ENCODE data around the gene LGALS7. TPM values are rescaled to one million over a fixed set of nuclear protein-coding genes. Genes with fewer than 3 reads are reported as not detected.
"Not testable (repeated sequence)": the region's sequence is repeated elsewhere in the genome, so short reads cannot be mapped to it uniquely, and the experiment has no call there.

LGALS7 gene
- total and polyA plus RNA-seq, 2 experiments from 2014 or later, result not detected

- Histone ChIP-seq H3K4me2 (ENCODE audit: unreplicated experiment) (no peak overlapping the region), H3K4me3 (no peak overlapping the region), H3K36me3 (ENCODE audit: low read depth) (no peaks in the 10 kb centered on the region), H3K27ac (no peak overlapping the region), H3K27me3 (replicated peaks; ENCODE audit: insufficient read depth) (peaks cover 16% of the 10 kb centered on the region; the same call in 1 of the 2 replicates), H4K20me1 (ENCODE audit: insufficient read depth) (no peaks in the 10 kb centered on the region), H2AFZ (no peak overlapping the region), H3K9ac (no peak overlapping the region), H3K79me2 (ENCODE audit: insufficient read depth) (no peaks in the 10 kb centered on the region), H3K9me3 (ENCODE audit: low read depth) (no peaks in the 10 kb centered on the region), H3K9me2 (ENCODE audit: insufficient read depth) (no peaks in the 10 kb centered on the region), H3F3A (ENCODE audit: insufficient read depth) (no peaks in the 10 kb centered on the region), H3K4me1 (ENCODE audit: insufficient read depth) (no peaks in the 10 kb centered on the region)
- in situ Hi-C loops (cut with MboI), result no loop called here
- TF ChIP-seq EZH2phosphoT487 (IDR thresholded peaks at IDR 0.05; ENCODE audit: insufficient read depth, low read depth) (no peak), EZH2 (IDR thresholded peaks at IDR 0.05; ENCODE audit: insufficient read depth, poor library complexity, severe bottlenecking) (no peak)
- DNase-seq, result no peak
- WGBS, 2 experiments (ENCODE audit: low coverage in 1 of 2, low lambda C conversion rate in 2 of 2, missing lambda C conversion rate in 2 of 2), result 51 to 53% methylated on average over 3 of the region's 3 CpGs
These were observed 10.9 kb upstream of the LGALS7 start for GRCh38 chr19:38784224-38784623.

- in situ Hi-C loops (cut with MboI), result not testable (repeated sequence)
These were observed 8.9 kb upstream of the LGALS7 start for GRCh38 chr19:38782212-38782611.

GRCh38 chr19:38781058-38781457 lies 7.7 kb upstream of the LGALS7 start:
- Histone ChIP-seq H3K27ac (no peak overlapping the region), H3K27me3 (replicated peaks; ENCODE audit: insufficient read depth) (peaks cover 17% of the 10 kb centered on the region; the same call in 1 of the 2 replicates), H4K20me1 (ENCODE audit: insufficient read depth) (no peaks in the 10 kb centered on the region), H3K4me1 (ENCODE audit: insufficient read depth) (no peaks in the 10 kb centered on the region), H3K4me2 (ENCODE audit: unreplicated experiment) (no peak overlapping the region), H3F3A (ENCODE audit: insufficient read depth) (no peaks in the 10 kb centered on the region), H3K9me3 (ENCODE audit: low read depth) (no peaks in the 10 kb centered on the region), H3K9me2 (ENCODE audit: insufficient read depth) (no peaks in the 10 kb centered on the region), H2AFZ (no peak overlapping the region), H3K79me2 (ENCODE audit: insufficient read depth) (no peaks in the 10 kb centered on the region), H3K9ac (no peak overlapping the region), H3K4me3 (no peak overlapping the region), H3K36me3 (ENCODE audit: low read depth) (no peaks in the 10 kb centered on the region)
- TF ChIP-seq EZH2phosphoT487 (IDR thresholded peaks at IDR 0.05; ENCODE audit: insufficient read depth, low read depth), result no peak
- no peak for TF ChIP-seq EZH2 (IDR thresholded peaks at IDR 0.05; ENCODE audit: insufficient read depth, poor library complexity, severe bottlenecking)
- in situ Hi-C loops (cut with MboI), result no loop called here
- DNase-seq, result no peak
- WGBS, 2 experiments (ENCODE audit: low coverage in 1 of 2, low lambda C conversion rate in 2 of 2, missing lambda C conversion rate in 2 of 2), result 62 to 63% methylated on average over 7 of the region's 7 CpGs

More at GRCh38 chr19:38782212-38782611, 8.9 kb upstream of the LGALS7 start:
- H3K4me2 ChIP-seq (ENCODE audit: unreplicated experiment); H3F3A ChIP-seq (ENCODE audit: insufficient read depth); H2AFZ ChIP-seq; H3K4me1 ChIP-seq (ENCODE audit: insufficient read depth); H3K9me2 ChIP-seq (ENCODE audit: insufficient read depth); H3K27ac ChIP-seq; H3K9ac ChIP-seq; H3K9me3 ChIP-seq (ENCODE audit: low read depth); H3K4me3 ChIP-seq; DNase-seq; H3K36me3 ChIP-seq (ENCODE audit: low read depth); H3K79me2 ChIP-seq (ENCODE audit: insufficient read depth); H4K20me1 ChIP-seq (ENCODE audit: insufficient read depth): not testable (repeated sequence)
- H3K27me3 ChIP-seq (replicated peaks; ENCODE audit: insufficient read depth), result peaks cover 17% of the 10 kb centered on the region; the same call in 1 of the 2 replicates
- 86 to 91% methylated on average over 13 of the region's 13 CpGs for WGBS, 2 experiments (ENCODE audit: low coverage in 1 of 2, low lambda C conversion rate in 2 of 2, missing lambda C conversion rate in 2 of 2)

GRCh38 chr19:38780443-38780842 lies 7.1 kb upstream of the LGALS7 start:
- 58 to 65% methylated on average over 7 of the region's 7 CpGs for WGBS, 2 experiments (ENCODE audit: low coverage in 1 of 2, low lambda C conversion rate in 2 of 2, missing lambda C conversion rate in 2 of 2)
- peaks cover 17% of the 10 kb centered on the region; the same call in 1 of the 2 replicates for H3K27me3 ChIP-seq (replicated peaks; ENCODE audit: insufficient read depth)

GRCh38 chr19:38778733-38779132 lies 5.4 kb upstream of the LGALS7 start:
- Histone ChIP-seq H3K9me3 (ENCODE audit: low read depth) (no peaks in the 10 kb centered on the region), H3K4me1 (ENCODE audit: insufficient read depth) (no peaks in the 10 kb centered on the region), H3F3A (ENCODE audit: insufficient read depth) (no peaks in the 10 kb centered on the region), H3K36me3 (ENCODE audit: low read depth) (no peaks in the 10 kb centered on the region), H2AFZ (no peak overlapping the region), H3K9ac (no peak overlapping the region), H3K4me2 (ENCODE audit: unreplicated experiment) (no peak overlapping the region), H3K4me3 (no peak overlapping the region), H3K9me2 (ENCODE audit: insufficient read depth) (no peaks in the 10 kb centered on the region), H4K20me1 (ENCODE audit: insufficient read depth) (no peaks in the 10 kb centered on the region), H3K79me2 (ENCODE audit: insufficient read depth) (no peaks in the 10 kb centered on the region), H3K27ac (no peak overlapping the region), H3K27me3 (replicated peaks; ENCODE audit: insufficient read depth) (peaks cover 17% of the 10 kb centered on the region; the same call in 1 of the 2 replicates)
- no peak for DNase-seq
- WGBS, 2 experiments (ENCODE audit: low coverage in 1 of 2, low lambda C conversion rate in 2 of 2, missing lambda C conversion rate in 2 of 2), result 53 to 57% methylated on average over 7 of the region's 7 CpGs
- no peak for TF ChIP-seq EZH2phosphoT487 (IDR thresholded peaks at IDR 0.05; ENCODE audit: insufficient read depth, low read depth)
- no peak for TF ChIP-seq EZH2 (IDR thresholded peaks at IDR 0.05; ENCODE audit: insufficient read depth, poor library complexity, severe bottlenecking)
- in situ Hi-C loops (cut with MboI), result no loop called here

More at GRCh38 chr19:38780443-38780842, 7.1 kb upstream of the LGALS7 start:
- no peak overlapping the region for H3K9ac ChIP-seq
- H3K36me3 ChIP-seq (ENCODE audit: low read depth), result no peaks in the 10 kb centered on the region
- no peaks in the 10 kb centered on the region for H3F3A ChIP-seq (ENCODE audit: insufficient read depth)
- H3K4me2 ChIP-seq (ENCODE audit: unreplicated experiment), result no peak overlapping the region
- in situ Hi-C loops (cut with MboI), result no loop called here
- TF ChIP-seq EZH2 (IDR thresholded peaks at IDR 0.05; ENCODE audit: insufficient read depth, poor library complexity, severe bottlenecking), result no peak
- TF ChIP-seq EZH2phosphoT487 (IDR thresholded peaks at IDR 0.05; ENCODE audit: insufficient read depth, low read depth), result no peak
- H3K79me2 ChIP-seq (ENCODE audit: insufficient read depth), result no peaks in the 10 kb centered on the region
- H3K27ac ChIP-seq, result no peak overlapping the region
- H3K9me2 ChIP-seq (ENCODE audit: insufficient read depth), result no peaks in the 10 kb centered on the region
- no peak for DNase-seq
- no peaks in the 10 kb centered on the region for H4K20me1 ChIP-seq (ENCODE audit: insufficient read depth)
- no peak overlapping the region for H2AFZ ChIP-seq
- no peaks in the 10 kb centered on the region for H3K9me3 ChIP-seq (ENCODE audit: low read depth)
- no peak overlapping the region for H3K4me3 ChIP-seq
- H3K4me1 ChIP-seq (ENCODE audit: insufficient read depth), result no peaks in the 10 kb centered on the region
